HG03565 (cell line): ENCODE data around the gene TMPRSS2.

ENCODE experiments used
- ATAC-seq: cut with Tn5 transposase; IDR thresholded peaks from one replicate; pipeline ENCODE4 v1.9.1; 2021; ENCODE audit warnings: mild to moderate bottlenecking, moderate library complexity; ENCODE audit not compliant: unreplicated experiment

TMPRSS2 gene

DNA sequence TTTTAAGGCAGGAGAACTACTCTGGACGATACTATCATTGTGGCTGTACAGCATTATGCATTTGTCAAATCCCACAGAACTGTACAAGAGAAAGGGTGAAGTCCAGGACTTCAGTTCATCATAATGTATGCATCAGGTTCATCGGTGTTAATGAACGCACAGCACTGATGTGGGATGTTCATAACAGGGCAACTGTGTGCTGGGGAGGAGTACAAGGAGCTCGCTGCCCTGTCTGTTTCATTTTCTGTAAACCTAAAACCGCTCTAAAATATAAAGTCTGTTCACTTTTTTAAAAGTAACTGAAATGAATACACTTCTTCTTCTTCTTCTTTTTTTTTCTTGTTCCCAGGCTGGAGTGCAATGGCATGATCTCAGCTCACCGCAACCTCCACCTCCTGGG, 25.0 kb downstream of the TMPRSS2 start:
- ATAC-seq, result no peak

DNA sequence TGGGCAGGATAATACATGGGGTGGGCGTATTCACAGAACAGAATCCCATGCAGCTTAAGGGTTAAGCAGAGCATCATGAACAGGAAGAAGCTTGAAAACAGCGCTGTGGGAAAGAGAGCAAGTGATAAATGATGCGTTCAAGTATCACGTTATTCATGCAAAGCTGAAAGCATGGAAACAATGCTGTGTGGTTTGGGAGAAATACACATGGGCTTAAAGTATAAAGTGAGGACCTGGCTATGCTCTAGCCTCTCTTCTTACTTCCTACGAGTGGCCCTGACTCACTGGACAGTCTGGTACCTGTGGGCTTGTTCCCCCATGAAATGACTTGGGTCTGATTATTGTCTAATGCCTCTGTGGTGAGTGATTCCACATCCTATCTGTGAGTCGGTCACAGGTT, 25.7 kb downstream of the TMPRSS2 start:
- ATAC-seq, result no peak

GRCh38 chr21:41481191-41481590, 26.8 kb downstream of the TMPRSS2 start:
- no peak for ATAC-seq

- no peak for ATAC-seq
These were observed 27.8 kb downstream of the TMPRSS2 start for GRCh38 chr21:41480086-41480690.

DNA sequence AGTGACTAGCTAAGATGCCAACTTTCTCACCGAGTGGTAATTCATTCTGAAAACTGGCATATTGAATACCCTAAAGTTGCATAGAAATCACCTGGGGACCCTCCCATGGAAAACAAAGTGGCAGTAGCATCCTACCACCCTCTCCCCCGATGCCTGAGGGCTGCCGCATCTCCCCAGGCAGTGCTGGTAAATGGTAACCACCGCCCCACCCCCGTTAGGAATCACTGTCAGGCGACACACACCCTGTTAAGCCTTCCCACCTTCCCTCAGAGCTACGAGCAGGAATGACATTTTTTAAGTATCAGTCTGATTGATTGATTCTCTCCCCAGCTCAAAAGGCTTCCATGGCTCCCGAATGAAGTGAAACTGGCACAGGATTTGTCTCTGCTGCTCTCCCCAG, 28.3 kb downstream of the TMPRSS2 start:
- no peak for ATAC-seq

DNA sequence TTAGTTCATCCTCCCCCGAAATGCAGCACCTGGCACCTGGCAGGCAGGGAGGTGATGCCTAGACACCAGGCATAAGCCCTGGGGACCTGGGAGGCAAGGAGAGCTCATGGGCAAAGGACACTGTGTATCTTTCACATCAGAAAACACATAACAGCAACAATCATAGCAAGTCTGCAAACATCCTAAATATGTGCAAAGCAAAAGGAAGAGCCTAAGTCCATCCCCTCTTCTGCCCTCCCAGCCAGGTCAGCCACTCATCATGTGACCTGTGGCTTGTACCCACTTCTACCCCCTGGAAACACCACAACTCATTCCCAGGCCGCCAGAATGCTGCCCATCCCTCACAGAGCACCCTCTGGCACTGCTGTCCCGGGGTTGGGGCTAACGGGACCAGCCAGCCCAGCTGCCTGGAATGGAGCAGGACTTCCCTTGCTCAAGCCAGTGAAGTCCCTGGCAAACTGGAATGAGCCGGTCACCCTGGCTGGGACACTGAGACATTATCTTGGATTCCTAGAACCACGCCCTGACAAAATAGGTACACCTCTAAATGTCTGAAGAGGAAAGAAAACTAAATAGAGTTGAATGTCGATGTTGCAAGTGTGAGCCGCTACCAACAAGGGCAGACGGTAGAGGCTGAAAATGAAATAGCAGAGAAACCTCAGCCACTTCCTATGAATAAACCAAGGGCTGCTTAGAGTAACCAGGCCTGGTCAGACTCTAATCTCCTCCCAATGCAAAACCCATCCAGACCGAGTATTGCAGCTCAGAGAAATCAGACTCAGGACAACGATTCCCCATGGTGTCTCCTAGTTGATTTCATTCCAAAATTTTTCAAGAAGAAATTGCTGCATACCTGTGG, 29.4 kb downstream of the TMPRSS2 start:
- ATAC-seq, result no peak

GRCh38 chr21:41477641-41478318, 30.2 kb downstream of the TMPRSS2 start:
- ATAC-seq, result no peak

DNA sequence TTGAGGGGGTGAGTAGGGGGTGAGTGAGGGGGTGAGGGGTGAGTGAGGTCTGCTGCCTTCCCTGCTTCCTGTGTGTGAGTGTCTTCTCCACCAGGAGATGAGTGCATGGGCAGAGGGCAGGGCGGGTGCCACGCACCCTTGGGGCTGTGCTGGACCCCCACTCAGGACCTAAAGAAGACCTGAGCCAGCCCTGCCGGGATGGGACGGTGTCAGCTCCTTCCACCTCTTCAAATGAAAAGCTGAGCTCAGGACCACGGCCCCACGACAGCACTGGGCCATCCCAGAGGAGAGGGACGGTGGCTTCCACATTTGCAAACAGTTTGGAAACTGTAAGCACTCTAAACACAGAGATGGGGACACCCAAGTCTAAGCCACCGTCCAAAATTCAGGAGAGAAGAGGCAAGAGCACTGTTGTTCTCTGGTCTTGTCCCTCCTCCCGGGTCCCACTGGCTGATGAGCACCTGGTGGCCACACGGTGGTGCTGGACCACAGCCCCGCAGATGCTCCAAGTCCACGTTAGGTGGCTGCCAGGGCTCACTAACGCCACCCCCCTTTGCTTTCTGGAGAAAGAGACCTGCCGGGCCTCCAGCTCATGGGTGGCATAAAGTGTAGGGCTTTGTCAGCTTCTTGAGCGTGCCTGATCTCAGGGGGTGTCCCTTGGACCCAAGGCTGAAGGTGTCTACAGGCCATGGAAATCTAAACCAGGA, 32.1 kb downstream of the TMPRSS2 start:
- ATAC-seq, result no peak

DNA sequence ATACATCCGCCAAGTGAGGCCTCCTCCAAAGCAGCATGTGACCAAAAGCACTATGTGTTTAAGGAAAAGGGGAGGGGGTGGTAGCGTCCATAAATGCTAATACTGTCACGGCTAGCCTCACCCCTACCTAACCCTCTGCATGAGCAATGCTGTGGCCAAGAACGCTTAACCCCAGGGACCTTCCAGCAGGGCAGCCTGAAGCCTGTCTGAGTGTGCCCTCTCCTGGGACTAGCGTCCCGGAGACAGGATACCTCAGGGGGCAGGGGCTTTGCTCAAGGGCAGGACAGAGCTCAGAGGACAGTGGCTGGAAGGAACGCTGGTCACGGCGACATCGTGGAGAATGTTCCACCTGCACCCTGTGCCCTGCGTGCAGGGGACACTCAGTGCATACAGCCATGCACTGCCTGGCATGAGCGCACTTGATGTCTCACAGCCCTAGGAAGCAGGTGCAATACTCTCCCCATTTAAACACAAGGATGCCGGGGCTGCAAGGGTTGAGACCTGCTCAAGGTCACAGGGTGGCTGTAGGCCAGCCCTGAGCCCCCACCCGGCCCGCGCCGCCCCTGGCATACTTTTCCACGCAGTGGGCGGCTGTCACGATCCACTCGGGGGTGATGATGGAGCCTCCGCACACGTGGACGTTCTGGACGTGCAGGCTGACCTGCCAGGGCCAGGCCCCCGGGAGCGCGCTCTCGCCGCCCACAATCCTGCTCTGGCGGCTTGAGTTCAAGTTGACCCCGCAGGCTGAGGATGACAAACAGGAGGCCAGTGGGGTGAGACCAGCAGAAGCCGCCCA, 35.0 kb downstream of the TMPRSS2 start:
- ATAC-seq, result no peak

DNA sequence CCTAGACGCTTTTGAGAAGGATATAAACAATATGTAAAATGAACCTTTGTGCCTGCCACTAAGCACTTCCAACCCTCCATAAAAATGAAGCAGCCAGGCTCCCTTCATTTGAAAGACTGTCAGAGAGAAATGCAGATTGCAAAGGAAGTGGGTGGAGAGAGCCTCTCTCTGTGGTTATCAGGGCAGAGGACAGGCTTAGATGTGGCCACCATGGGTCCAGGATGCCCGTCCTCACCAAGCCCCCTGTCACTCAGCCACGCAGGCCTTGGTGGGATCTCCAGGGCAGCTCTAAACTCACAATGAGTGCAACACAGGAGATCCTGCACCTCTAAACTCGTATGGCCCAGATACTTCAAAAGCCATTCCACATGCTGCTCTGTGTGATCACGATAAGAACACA, 37.9 kb downstream of the TMPRSS2 start:
- ATAC-seq, result no peak

GRCh38 chr21:41466024-41466820, 41.7 kb downstream of the TMPRSS2 start:
- no peak for ATAC-seq

GRCh38 chr21:41465176-41465781, 42.7 kb downstream of the TMPRSS2 start:
- no peak for ATAC-seq

DNA sequence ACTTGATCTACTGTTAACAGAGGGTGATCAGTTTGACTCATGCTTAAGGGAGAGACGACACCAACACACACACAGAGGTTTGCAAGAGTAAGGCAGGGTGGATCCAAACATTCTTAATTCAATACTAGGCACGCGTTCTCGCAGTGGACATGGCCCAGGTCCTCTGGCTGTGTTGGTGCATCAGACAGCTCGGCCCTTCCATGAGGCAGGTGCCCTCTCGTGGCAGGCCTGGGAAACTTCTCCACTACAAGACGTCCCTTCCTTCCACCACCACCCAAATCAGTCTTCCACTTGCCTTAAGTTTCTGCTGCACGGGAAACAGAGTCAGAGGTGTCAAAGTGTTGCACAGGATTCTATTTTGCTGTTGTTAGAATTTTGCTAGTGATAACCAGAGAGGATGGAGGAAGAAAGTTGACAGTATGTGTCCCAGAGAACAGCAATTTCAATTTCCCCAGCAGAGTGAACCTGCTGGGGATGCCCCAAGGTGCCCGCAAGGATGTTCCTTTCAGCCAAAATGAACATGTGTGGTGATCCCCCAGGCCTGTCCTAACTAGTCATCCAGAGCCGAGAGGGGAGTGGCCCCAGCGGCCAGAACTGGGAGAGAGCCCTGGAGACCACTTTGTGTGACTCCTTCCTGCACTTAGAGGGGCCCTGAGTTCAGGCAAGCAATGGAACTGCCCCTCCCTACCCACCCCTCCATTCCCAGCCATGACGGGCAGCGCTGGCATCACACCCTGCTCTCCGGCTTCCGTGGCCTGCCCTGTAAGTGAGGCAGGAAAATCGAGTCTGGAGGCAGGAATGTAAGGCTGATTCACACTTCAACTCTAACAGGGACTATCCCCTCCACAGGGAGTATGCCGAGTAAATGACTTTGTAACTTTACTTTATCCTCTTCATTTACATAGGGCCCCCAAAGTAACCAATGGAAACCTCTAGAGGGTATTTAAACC, 47.1 kb downstream of the TMPRSS2 start:
- ATAC-seq, result no peak

GRCh38 chr21:41459884-41460534, 47.9 kb downstream of the TMPRSS2 start:
- ATAC-seq, result no peak

GRCh38 chr21:41458559-41458958, 49.4 kb downstream of the TMPRSS2 start:
- ATAC-seq, result no peak

- no peak for ATAC-seq
These were observed 49.8 kb downstream of the TMPRSS2 start for GRCh38 chr21:41458121-41458520.

GRCh38 chr21:41453761-41454160, 54.2 kb downstream of the TMPRSS2 start:
- ATAC-seq, result no peak

DNA sequence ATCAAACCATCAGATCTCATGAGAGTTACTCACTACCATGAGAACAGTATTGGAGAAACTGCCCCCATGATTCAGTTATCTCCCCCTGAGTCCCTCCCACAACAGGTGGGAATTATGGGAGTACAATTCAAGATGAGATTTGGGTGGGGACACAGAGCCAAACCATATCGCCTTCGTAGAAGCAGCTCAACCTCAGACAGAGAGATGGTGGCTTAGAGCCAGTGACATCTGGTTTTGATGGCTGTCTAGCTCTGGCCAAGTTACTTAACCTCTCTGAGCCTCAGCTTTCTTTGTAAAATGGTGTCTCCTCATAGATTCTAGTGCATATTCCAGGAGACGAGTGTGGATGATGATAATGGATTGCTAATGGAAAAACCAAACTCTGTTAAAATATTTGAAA, 54.8 kb downstream of the TMPRSS2 start:
- no peak for ATAC-seq
